SK-N-DZ (cell line): ENCODE results near the gene RPL13.

Experiments
- DNase-seq: peaks from one replicate; pipeline ENCODE4 v3.0.0-alpha.2; 2015; ENCODE audit warnings: low spot score

RPL13 gene

GRCh38 chr16:89545044-89545830 lies 15.2 kb upstream of the RPL13 start:
- DNase-seq: no peak

- DNase-seq: no peak
Observed at GRCh38 chr16:89545831-89546574, 14.5 kb upstream of the RPL13 start.

DNA sequence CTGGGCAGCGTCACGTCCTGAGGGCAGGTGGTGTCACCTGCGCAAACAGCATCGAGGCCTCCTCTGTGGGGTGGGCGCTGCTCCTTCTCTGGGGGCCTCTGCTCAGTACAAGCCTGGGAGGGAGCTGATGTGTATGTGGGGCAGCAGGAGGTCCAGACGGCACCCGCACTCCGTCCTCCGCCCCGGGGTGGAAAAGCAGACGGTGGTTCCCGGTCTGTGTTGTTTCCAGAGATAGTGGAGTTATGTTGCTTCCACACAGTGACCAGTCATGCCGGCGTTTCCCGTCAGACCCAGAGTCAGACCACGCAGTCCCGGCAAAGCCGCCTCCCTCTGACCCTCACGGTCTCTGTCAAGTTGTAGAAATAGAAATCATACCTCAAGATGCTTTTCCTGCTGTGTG lies 13.7 kb upstream of the RPL13 start:
- no peak for DNase-seq

DNA sequence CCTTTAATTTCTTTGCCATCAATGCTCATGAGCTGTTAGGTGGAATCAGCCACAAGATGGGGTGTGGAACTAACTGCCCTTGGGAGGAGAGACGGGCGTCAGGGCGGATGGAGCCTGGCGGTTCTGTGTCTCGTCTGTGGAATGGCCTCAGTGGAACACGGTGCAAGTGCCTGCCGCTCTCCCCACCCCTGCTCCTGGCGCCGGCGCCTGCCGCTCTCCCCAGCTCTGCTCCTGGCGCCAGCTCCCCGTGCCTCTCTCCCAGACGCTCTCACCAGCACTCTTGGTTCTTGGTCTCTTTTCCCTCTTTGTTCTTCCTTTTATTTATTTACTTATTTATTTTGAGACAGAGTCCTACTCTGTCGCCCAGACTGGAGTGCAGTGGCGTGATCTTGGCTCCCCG lies 13.2 kb upstream of the RPL13 start:
- no peak for DNase-seq

GRCh38 chr16:89547860-89548259 lies 12.6 kb upstream of the RPL13 start:
- DNase-seq: no peak

DNA sequence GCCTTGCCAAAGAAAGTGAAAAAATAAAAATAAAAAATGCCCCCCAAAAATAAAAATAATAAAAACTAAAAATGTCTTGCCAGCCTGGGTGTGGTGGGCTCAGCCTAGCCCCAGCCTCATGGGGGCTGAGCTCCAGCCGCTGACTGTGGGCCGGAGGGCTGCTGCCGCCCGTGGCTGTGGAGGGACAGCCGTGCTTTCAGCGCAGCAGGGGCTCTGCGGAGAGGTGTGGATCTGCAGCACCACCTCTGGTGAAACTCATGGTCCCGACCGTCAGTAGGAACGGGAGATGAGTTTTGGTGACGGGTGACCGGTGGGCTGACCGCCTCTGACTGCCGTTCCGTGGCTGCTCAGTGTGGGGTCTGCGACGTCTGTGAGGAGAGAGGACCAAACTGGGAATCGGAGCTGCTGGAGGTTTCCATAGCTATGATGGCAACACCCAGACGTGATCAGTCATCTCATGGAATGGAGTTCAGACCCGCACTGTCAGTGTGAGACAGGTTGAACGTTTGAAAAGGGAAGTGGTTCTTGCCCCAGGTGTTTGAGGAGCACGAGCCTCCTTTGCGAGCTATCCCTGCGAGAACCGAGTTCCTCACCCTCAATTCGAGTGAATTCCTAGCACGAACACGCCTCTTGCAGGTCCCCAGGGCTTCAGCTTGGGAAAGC lies 12.0 kb upstream of the RPL13 start:
- no peak for DNase-seq

DNA sequence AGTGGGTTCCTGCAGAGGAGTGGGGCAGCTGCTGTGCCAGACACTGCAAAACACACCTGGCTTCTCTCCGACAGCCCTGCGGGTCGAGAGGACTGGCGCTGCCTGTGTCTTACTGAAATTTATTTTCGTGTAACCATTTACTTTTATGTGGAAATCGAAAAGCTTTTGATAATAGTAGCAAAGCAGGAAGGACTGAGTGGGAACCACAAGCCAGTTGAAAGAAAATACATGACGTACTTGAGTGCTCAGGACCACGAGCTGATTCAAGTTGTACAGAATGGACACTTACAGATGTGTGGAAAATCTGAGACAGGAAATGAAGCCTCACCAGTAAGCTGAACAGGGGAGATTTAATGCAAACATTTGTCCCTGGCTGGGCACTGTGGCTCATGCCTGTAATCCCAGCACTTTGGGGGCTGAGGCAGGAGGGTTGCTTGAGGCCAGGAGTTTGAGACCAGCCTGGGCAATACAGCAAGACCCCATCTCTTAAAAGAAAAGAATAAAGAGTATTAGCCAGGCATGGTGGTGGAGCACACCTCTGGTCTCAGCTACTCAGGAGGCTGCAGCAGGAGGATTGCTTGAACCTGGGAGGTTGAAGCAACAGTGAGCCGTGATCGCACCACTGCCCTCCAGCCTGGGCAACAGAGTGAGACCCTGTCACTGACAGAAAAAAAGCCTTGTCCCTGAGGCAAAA lies 11.3 kb upstream of the RPL13 start:
- DNase-seq: no peak

DNA sequence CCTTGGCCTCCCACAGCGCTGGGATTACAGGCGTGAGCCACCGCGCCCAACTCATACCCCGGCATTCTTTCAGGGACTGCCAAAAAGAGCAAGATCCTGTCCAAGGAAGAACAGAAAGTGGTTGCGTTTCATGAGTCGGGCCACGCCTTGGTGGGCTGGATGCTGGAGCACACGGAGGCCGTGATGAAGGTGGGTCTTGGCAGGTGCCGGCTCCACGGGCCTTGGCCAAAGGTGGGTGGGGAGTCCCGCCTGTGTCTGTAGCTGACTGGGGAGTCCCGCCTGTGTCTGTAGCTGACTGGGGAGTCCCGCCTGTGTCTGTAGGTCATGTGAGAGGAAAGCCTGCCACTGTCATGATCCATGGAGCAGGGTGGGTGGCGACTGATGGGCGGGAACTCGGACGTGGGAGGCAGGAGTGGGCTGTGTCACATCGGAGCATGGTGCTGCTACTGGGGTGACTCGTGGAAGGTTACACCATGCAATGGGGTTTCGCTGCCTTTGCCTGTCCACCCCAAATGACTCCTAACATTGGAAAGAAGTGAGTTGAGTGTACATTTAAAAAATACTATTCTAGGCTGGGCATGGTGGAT lies 10.0 kb upstream of the RPL13 start:
- no peak for DNase-seq

DNA sequence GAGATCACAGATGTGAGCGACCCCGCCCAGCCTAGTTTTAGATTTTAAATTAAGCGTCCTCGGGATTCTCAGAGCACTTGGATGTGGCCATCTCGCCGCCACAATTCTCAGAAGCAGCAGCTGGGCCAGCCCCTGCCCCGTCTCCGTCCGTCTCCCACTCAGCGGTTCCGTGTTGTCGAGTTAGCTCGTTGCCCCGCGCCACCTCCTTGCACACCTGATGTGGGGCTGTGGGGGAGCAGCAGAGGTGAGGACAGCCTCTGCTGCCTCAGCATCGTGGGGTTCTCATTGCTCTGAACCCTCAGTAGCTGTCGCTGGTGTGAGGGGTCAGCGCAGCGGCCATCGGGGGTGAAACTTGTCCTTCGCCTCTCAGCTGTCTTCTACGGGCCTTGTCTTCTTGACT lies 8.2 kb upstream of the RPL13 start:
- no peak for DNase-seq

DNA sequence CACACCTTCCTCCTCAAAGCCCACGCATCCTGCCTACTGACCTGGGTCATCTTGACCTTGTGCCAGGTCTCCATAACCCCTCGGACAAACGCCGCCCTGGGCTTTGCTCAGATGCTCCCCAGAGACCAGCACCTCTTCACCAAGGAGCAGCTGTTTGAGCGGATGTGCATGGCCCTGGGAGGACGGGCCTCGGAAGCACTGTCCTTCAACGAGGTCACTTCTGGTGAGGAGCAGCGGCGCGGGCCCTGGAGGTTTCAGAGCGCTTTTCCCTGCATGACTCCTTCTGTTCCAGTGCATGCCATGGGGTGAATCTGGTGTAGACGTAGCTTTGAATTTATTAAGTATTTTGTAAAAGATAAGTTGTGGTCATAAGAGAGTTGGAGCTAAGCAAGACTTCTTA lies 7.6 kb upstream of the RPL13 start:
- DNase-seq: no peak

DNA sequence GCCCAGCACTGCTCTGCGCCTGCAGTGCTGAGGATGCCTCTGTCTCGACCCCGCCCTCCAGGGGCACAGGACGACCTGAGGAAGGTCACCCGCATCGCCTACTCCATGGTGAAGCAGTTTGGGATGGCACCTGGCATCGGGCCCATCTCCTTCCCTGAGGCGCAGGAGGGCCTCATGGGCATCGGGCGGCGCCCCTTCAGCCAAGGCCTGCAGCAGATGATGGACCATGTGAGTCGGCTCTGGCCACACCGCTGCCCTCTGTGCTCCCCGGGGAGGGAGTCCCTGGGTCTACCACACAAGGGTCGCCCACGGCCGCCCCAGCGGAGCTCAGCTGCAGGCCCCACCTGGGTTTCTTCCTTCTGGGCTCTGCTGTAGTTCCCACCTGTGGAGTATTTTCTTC lies 6.7 kb upstream of the RPL13 start:
- no peak for DNase-seq

- no peak for DNase-seq
Observed at GRCh38 chr16:89554343-89554742, 6.1 kb upstream of the RPL13 start.

DNA sequence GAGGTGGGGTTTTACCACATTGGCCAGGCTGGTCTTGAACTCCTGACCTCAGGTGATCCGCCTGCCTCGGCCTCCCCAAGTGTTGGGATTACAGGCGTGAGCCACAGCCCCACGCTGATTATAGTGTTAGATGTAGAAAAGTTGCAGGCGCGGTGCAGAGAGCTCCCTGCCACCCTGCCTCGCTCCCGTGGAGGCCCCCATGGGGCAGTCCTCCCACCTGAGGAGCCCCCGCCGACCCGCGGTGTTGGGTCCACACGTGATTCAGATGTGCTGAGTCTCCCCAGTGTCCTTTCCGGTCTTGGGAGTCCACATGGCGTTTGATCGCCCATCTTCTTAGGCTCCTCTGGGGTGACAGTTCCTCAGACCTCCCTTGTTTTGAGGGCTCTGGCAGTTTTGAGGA lies 5.2 kb upstream of the RPL13 start:
- no peak for DNase-seq

- DNase-seq: no peak
Observed at GRCh38 chr16:89555780-89556179, 4.7 kb upstream of the RPL13 start.

DNA sequence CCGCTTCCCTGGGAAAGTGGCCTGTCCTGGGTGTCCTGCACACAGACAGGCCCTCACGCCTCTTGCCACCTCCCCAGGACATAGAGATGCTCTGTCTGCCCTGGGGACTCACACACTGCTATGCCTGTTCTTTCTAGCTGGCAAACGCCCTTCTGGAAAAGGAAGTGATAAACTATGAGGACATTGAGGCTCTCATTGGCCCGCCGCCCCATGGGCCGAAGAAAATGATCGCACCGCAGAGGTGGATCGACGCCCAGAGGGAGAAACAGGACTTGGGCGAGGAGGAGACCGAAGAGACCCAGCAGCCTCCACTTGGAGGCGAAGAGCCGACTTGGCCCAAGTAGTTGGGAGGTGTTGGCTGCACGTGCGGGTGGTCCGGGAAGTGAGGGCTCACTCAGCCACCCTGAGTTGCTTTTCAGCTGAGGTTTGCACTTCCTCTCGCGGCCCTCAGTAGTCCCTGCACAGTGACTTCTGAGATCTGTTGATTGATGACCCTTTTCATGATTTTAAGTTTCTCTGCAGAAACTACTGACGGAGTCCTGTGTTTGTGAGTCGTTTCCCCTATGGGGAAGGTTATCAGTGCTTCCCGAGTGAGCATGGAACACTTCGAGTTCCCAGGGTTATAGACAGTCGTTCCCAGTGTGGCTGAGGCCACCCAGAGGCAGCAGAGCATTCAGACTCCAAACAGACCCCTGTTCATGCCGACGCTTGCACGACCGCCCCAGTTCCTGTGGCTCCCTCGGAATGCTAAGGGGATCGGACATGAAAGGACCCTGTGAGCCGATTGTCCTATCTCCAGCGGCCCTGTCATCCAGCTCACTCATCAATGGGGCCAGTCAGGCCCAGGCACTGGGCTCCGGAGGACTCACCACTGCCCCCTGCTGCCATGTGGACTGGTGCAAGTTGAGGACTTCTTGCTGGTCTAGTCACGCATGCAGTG lies 3.5 kb upstream of the RPL13 start:
- DNase-seq: peak; percentile 70

DNA sequence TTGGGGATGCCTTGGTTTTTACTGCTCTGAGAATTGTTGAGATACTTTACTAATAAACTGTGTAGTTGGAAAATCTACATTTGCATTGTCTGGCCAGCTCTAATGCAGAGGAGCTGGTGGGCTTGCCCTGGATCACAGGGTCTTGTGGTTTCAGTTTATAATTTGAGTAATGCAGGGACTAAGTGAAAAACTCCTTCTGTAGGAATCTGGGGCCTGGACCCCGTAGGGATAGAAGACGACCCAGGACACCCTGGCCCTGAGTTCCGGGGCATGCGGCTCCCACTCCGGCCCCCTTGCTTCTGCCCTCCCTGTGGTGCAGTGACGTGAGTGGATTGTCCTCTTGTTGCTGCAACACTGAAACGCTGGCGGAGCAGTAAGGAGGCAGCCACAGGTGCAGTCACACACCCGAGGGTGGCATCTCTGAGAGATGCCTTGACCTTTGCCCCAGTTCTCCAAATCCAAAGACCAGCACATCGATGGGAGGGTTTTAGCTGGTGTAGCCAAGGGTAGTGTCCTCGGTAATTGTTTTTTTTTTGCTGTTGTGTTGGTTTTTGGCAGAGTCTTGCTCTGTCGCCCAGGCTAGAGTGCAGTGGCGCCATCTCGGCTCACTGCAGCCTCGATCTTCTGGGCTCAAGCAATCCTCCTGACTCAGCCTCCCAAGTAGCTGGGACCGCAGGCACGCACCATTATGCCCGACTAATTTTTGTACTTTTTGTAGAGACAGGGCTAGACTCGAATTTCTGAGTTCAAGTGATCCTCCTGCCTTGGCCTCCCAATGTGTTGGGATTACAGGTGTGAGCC lies 2.6 kb upstream of the RPL13 start:
- no peak for DNase-seq

GRCh38 chr16:89561142-89561883 lies 831 bp downstream of the RPL13 start:
- peak; percentile 17 for DNase-seq

DNA sequence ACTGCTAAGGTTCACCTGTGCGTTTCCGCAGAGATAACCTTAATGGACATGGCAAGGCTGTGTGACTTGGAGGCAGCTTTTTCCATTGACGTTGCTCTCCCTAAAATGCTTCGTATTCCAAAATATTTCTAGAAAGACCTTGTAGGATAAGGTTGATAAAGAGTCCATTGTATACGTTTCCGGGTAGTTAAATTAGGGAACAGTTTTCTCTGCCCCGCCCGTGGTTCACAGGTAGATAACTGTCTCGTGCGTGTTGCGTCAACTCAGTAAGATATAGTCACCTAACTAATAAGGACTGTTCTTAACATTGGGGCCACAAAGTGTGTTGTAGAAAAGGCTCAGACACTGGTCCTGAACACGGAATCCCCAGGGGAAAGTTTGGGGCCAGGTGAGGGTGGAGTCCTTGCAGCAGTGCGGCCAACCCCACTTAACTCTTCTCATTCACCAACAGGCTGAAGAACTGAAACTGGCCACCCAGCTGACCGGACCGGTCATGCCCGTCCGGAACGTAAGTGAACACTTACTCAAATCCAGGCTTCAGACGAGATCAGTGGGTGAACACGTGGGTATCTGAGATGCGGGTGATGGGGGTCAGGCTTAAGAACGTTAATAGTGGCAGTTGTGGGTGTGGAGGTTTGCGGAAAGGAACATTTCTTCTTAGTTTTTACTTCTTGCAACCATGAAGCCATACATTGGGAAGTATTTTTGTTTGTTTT lies 1.6 kb downstream of the RPL13 start:
- no peak for DNase-seq
